HG03558 (cell line): ENCODE measurements around the gene AWAT2.

Source experiments
- ATAC-seq: cut with Tn5 transposase; IDR thresholded peaks from one replicate; pipeline ENCODE4 v1.9.1; 2021; ENCODE audit warnings: moderate number of reproducible peaks; ENCODE audit not compliant: unreplicated experiment; ENCODE audit errors: extremely low read depth

AWAT2 gene

GRCh38 chrX:70042399-70043371 is 7.1 kb downstream of the AWAT2 start:
- no peak for ATAC-seq

GRCh38 chrX:70041993-70042392 is 7.7 kb downstream of the AWAT2 start:
- no peak for ATAC-seq

- ATAC-seq: no peak
Measured at GRCh38 chrX:70039758-70040157, 10.0 kb downstream of the AWAT2 start.

- no peak for ATAC-seq
Measured at GRCh38 chrX:70038951-70039350, 10.8 kb downstream of the AWAT2 start.

- no peak for ATAC-seq
Measured at GRCh38 chrX:70038515-70038914, 11.2 kb downstream of the AWAT2 start.

- ATAC-seq: no peak
Measured at GRCh38 chrX:70034646-70035045, 15.1 kb downstream of the AWAT2 start.

GRCh38 chrX:70033348-70034051 is 16.2 kb downstream of the AWAT2 start:
- no peak for ATAC-seq

- ATAC-seq: no peak
Measured at GRCh38 chrX:70032792-70033191, 16.9 kb downstream of the AWAT2 start.

- peak; percentile 67 for ATAC-seq
Measured at GRCh38 chrX:70030301-70030767, 19.4 kb downstream of the AWAT2 start.

GRCh38 chrX:70029863-70030262 is 19.9 kb downstream of the AWAT2 start:
- ATAC-seq: no peak

- ATAC-seq: no peak
Measured at GRCh38 chrX:70026851-70027200, 22.9 kb downstream of the AWAT2 start.

- no peak for ATAC-seq
Measured at GRCh38 chrX:70026112-70026850, 23.5 kb downstream of the AWAT2 start.

GRCh38 chrX:70025464-70025863 is 24.3 kb downstream of the AWAT2 start:
- ATAC-seq: no peak

- ATAC-seq: no peak
Measured at GRCh38 chrX:70022616-70023015, 27.1 kb downstream of the AWAT2 start.

- no peak for ATAC-seq
Measured at GRCh38 chrX:70016513-70016912, 33.2 kb downstream of the AWAT2 start.

- ATAC-seq: no peak
Measured at GRCh38 chrX:70013466-70014381, 36.0 kb downstream of the AWAT2 start.

GRCh38 chrX:70012756-70013155 is 37.0 kb downstream of the AWAT2 start:
- ATAC-seq: no peak

GRCh38 chrX:70009970-70010369 is 39.8 kb downstream of the AWAT2 start:
- ATAC-seq: no peak

GRCh38 chrX:70009049-70009448 is 40.7 kb downstream of the AWAT2 start:
- no peak for ATAC-seq

GRCh38 chrX:70007946-70008345 is 41.8 kb downstream of the AWAT2 start:
- ATAC-seq: no peak
